SU-DHL-6 (cell line): ENCODE data around the gene TERC.

Source experiments
- H2AFZ ChIP-seq: fragments of 200-600 bp; sonication (generic); 2 replicates; pipeline ENCODE4 v1.6.1; 2014; ENCODE audit warnings: low read depth, mild to moderate bottlenecking, moderate library complexity, mixed read lengths, antibody characterized with exemption, low read length; ENCODE audit not compliant: severe bottlenecking
- H3F3A ChIP-seq: fragments of 200-600 bp; shearing (Covaris generic); 2 replicates; pipeline ENCODE4 v1.6.0; 2016; ENCODE audit warnings: antibody characterized with exemption, mild to moderate bottlenecking; ENCODE audit not compliant: insufficient read depth
- H3K27ac ChIP-seq: fragments of 200-600 bp; sonication (generic); 2 replicates; pipeline ENCODE4 v1.5.1; 2016; ENCODE audit warnings: low read depth, mild to moderate bottlenecking, low read length, moderate library complexity, mixed read lengths
- H3K27me3 ChIP-seq: fragments of 200-600 bp; sonication (generic), shearing (Covaris generic); 2 replicates; pipeline ENCODE4 v1.6.0; 2014; ENCODE audit warnings: mild to moderate bottlenecking, low read length
- H3K36me3 ChIP-seq: fragments of 200-600 bp; sonication (generic); 2 replicates; pipeline ENCODE4 v1.6.1; 2014; ENCODE audit warnings: mild to moderate bottlenecking, low read length, mixed read lengths
- H3K4me2 ChIP-seq: fragments of 300-600, 200-600 bp; shearing (Covaris generic), sonication (generic); 2 replicates; pipeline ENCODE4 v1.6.0; 2014; ENCODE audit warnings: low read length, low read depth, mild to moderate bottlenecking; ENCODE audit not compliant: poor library complexity, severe bottlenecking
- H3K4me3 ChIP-seq: fragments of 200-600 bp; sonication (generic); 2 replicates; pipeline ENCODE4 v1.5.1; 2014; ENCODE audit warnings: antibody characterized with exemption, low read length, mild to moderate bottlenecking, mixed read lengths; ENCODE audit not compliant: insufficient read depth, poor library complexity, severe bottlenecking
- H3K79me2 ChIP-seq: fragments of 200-600 bp; sonication (generic); 2 replicates; pipeline ENCODE4 v1.6.1; 2014; ENCODE audit warnings: mild to moderate bottlenecking, low read length, moderate library complexity; ENCODE audit not compliant: insufficient read depth
- H3K9ac ChIP-seq: fragments of 200-600 bp; sonication (generic); 2 replicates; pipeline ENCODE4 v1.7.0; 2014; ENCODE audit warnings: mild to moderate bottlenecking, low read length
- H3K9me2 ChIP-seq: fragments of 200-600 bp; sonication (generic); replicated peaks from 2 replicates; pipeline ENCODE4 v1.6.1; 2014; ENCODE audit warnings: low read length; ENCODE audit not compliant: insufficient read depth
- H3K9me3 ChIP-seq: fragments of 200-600 bp; sonication (generic); 2 replicates; pipeline ENCODE4 v1.6.1; 2014; ENCODE audit warnings: low read length, mixed read lengths; ENCODE audit not compliant: insufficient read depth
- H4K20me1 ChIP-seq: fragments of 200-600 bp; sonication (generic); 2 replicates; pipeline ENCODE4 v1.6.1; 2014; ENCODE audit warnings: low read depth, mild to moderate bottlenecking, antibody characterized with exemption, low read length, moderate library complexity, mixed read lengths
- EZH2phosphoT487 ChIP-seq: fragments of 200-600 bp; sonication (generic), shearing (Covaris generic); conservative IDR thresholded peaks from 2 replicates; pipeline ENCODE4 v1.6.1; 2018; ENCODE audit warnings: mild to moderate bottlenecking, antibody characterized with exemption, low read length, moderate library complexity, mixed read lengths
- TF ChIP-seq, protein P1 (sequence below): fragments of 200-600 bp; sonication (generic); IDR thresholded peaks from one replicate; pipeline ENCODE4 v1.5.1; 2017; ENCODE audit warnings: antibody characterized with exemption, mild to moderate bottlenecking, low read length, moderate library complexity; ENCODE audit not compliant: insufficient read depth, poor library complexity, severe bottlenecking

The TERC gene

DNA sequence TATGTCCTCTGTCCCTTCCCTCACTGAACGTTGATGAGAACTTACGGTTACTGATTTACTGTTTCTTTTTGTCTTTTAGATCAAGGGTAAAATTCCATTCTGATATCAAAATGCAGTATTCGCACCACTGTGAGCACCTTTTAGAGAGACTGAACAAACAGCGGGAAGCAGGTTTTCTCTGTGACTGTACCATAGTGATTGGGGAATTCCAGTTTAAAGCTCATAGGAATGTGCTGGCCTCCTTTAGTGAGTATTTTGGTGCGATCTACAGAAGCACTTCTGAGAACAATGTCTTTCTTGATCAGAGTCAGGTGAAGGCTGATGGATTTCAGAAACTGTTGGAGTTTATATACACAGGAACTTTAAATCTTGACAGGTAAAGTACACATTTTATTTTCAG lies 9.3 kb upstream of the TERC start:
- no peak overlapping the region for H3K27ac ChIP-seq
- H3K4me3 ChIP-seq = peak overlapping the region; percentile 86
- peaks cover 19% of the 10 kb centered on the region for H3F3A ChIP-seq
- peak overlapping the region; percentile 96 for H3K4me2 ChIP-seq
- no peaks in the 10 kb centered on the region for H3K9me3 ChIP-seq
- H3K9me2 ChIP-seq = no peaks in the 10 kb centered on the region
- no peaks in the 10 kb centered on the region for H4K20me1 ChIP-seq
- no peak for TF ChIP-seq EZH2phosphoT487
- TF ChIP-seq, protein P1, sequence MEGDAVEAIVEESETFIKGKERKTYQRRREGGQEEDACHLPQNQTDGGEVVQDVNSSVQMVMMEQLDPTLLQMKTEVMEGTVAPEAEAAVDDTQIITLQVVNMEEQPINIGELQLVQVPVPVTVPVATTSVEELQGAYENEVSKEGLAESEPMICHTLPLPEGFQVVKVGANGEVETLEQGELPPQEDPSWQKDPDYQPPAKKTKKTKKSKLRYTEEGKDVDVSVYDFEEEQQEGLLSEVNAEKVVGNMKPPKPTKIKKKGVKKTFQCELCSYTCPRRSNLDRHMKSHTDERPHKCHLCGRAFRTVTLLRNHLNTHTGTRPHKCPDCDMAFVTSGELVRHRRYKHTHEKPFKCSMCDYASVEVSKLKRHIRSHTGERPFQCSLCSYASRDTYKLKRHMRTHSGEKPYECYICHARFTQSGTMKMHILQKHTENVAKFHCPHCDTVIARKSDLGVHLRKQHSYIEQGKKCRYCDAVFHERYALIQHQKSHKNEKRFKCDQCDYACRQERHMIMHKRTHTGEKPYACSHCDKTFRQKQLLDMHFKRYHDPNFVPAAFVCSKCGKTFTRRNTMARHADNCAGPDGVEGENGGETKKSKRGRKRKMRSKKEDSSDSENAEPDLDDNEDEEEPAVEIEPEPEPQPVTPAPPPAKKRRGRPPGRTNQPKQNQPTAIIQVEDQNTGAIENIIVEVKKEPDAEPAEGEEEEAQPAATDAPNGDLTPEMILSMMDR = no peak
- H3K79me2 ChIP-seq = peaks cover 45% of the 10 kb centered on the region
- no peak overlapping the region for H2AFZ ChIP-seq
- H3K36me3 ChIP-seq = peaks cover 25% of the 10 kb centered on the region
- peak overlapping the region; percentile 85 for H3K9ac ChIP-seq
- H3K27me3 ChIP-seq = no peaks in the 10 kb centered on the region

DNA sequence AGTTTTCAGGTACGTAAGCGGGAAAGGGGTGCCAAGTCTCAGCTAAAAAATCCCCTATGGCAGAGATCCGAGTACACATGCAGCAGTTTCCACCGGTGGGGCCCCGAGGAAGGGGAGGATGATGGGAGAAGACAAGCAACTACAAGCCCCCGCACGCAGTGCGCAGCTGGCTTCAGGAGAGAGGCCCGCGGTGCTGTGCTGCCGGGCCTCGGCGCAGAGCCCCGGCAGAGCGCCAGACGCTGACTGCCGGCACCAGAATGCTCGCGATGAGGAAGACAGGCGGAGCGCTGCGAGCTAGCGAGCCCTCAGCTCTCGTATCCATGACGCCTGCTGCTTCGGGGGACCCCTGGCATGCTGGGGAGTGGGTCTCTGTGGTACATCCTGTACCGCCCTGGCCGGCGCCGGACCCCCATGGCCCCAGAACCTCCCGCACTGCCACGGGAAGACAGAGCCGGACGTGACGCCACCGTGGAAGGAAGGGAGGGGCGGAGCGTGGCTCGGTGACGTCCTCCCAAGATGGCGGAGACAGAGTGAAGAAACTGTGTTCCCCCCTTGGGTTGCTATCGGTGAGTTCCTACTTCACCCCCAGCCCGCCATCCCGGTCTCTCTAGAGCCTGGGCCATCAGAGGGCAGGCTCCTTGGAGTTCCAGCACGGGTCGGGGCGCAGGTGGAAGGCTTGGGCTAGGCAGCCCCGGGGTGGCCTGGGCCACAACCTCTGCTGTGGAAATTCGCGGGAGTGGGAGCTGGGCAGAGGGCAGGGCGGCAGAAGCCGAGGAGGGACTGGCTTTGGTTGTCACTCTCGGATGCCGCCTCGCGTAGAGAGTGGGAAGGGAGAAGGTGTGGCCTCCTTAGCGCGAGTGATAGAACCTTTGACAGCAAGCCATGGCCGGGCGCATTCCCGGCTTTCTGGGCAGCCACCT lies 8.3 kb upstream of the TERC start, which contains the start of gene MYNN:
Gene MYNN (plus strand): TSS at position 500 of the 920 bp plus-strand sequence. CDS start 900 bp downstream, outside the sequence.
- Histone ChIP-seq H3F3A (peaks cover 21% of the 10 kb centered on the region), H3K27ac (peak within 1 kb of the TSS; percentile 94), H3K79me2 (peaks cover 41% of the 10 kb centered on the region), H2AFZ (peak within 1 kb of the TSS; percentile 75), H3K4me2 (peak within 1 kb of the TSS; percentile 96), H3K4me3 (peak within 1 kb of the TSS; percentile 86), H3K9me2 (no peaks in the 10 kb centered on the region), H4K20me1 (no peaks in the 10 kb centered on the region), H3K27me3 (no peaks in the 10 kb centered on the region), H3K9me3 (no peaks in the 10 kb centered on the region), H3K36me3 (peaks cover 16% of the 10 kb centered on the region), H3K9ac (peak within 1 kb of the TSS; percentile 85)
- TF ChIP-seq, protein P1 = no peak
- TF ChIP-seq EZH2phosphoT487 = no peak

DNA sequence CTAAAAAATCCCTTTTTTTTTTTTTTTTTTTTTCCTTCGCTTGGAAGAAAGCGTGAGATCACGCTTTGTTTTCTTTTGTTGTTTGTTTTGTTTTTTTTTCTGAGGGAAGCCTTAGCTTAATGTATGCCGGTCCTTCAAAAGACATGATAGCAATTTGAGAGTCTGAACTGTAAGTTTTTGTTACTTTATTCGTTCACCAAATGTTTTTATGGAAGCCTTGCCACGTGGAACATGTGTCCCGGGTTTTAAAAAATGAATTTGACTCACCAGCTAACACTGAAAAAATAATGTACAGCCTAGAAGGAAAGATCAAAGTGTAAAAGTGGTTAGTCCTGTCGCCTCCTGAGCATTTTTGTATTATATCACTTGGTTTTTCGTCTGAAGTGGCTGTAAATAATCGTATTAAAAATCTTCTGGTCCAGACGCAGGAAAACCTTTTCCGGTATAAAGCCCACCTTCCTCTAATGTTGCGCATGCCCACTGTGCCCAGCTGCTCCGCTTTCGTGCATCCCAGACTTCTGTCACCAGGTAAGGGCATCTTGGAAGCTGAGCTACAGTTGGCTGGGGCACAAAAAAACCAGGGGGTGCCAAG lies 7.5 kb upstream of the TERC start:
- H3K4me2 ChIP-seq = peak overlapping the region; percentile 96
- H3K9me2 ChIP-seq = no peaks in the 10 kb centered on the region
- H3K36me3 ChIP-seq = peaks cover 15% of the 10 kb centered on the region
- H4K20me1 ChIP-seq = no peaks in the 10 kb centered on the region
- peak overlapping the region; percentile 94 for H3K27ac ChIP-seq
- peaks cover 39% of the 10 kb centered on the region for H3K79me2 ChIP-seq
- no peaks in the 10 kb centered on the region for H3K27me3 ChIP-seq
- no peak for TF ChIP-seq EZH2phosphoT487
- TF ChIP-seq, protein P1 = no peak
- H3K9me3 ChIP-seq = no peaks in the 10 kb centered on the region
- peak overlapping the region; percentile 86 for H3K4me3 ChIP-seq
- H2AFZ ChIP-seq = peak overlapping the region; percentile 75
- peaks cover 29% of the 10 kb centered on the region for H3F3A ChIP-seq
- H3K9ac ChIP-seq = peak overlapping the region; percentile 85
